IMR-90 (cell line): Measurements from ENCODE around the gene FAM83E. TPM values are rescaled to one million over a fixed set of nuclear protein-coding genes. Genes with fewer than 3 reads are reported as not detected.

Source experiments
- ATAC-seq: fragments of 200-7000 bp; cut with Tn5 transposase; 2 replicates; pipeline ENCODE4 v1.9.1; 2020; ENCODE audit warnings: low read depth, mild to moderate bottlenecking, moderate library complexity
- BruUV-seq: library from RNA; stranded (reverse); fragments of 400-500 nt; replicated peaks from 2 replicates; lab custom pipeline; 2021; lab: Mats Ljungman, UMichigan
- CTCF ChIA-PET: fragments of 300-600 bp; formaldehyde crosslinking; extraction: SDS; loops from one replicate; lab custom pipeline; 2021; ENCODE audit warnings: antibody characterized with exemption; lab: Yijun Ruan, JAX
- POLR2A ChIA-PET: fragments of 300-600 bp; sonication (Branson Sonifier 250); formaldehyde crosslinking; loops from one replicate; lab custom pipeline; 2022; ENCODE audit warnings: antibody characterized with exemption; ENCODE audit not compliant: unreplicated experiment; lab: Charles Lee
- DNase-seq: peaks from one replicate; pipeline ENCODE4 v3.0.0; 2013
- H2AFZ ChIP-seq: replicated peaks from 2 replicates; pipeline ENCODE3; 2013; ENCODE audit warnings: low read length, mild to moderate bottlenecking; ENCODE audit not compliant: poor library complexity
- H2AK5ac ChIP-seq: 2 replicates; pipeline ENCODE4 v1.6.1; 2013; ENCODE audit warnings: low read depth, low read length, inconsistent platforms
- H2AK9ac ChIP-seq: replicated peaks from 2 replicates; pipeline ENCODE3; 2013; ENCODE audit warnings: mild to moderate bottlenecking, low read depth, low read length, moderate library complexity; ENCODE audit not compliant: poor library complexity
- H2BK120ac ChIP-seq: 2 replicates; pipeline ENCODE4 v1.6.1; 2013; ENCODE audit warnings: low read depth, low read length, inconsistent platforms
- H2BK15ac ChIP-seq: 3 replicates; pipeline ENCODE4 v1.6.1; 2013; ENCODE audit warnings: low read depth, low read length, inconsistent platforms
- H2BK20ac ChIP-seq: 2 replicates; pipeline ENCODE4 v1.6.1; 2013; ENCODE audit warnings: low read depth, mild to moderate bottlenecking, inconsistent platforms, low read length, moderate library complexity
- H2BK5ac ChIP-seq: 2 replicates; pipeline ENCODE4 v1.6.1; 2013; ENCODE audit warnings: mild to moderate bottlenecking, low read depth, low read length, inconsistent platforms; ENCODE audit not compliant: poor library complexity, severe bottlenecking
- H3K14ac ChIP-seq: replicated peaks from 2 replicates; pipeline ENCODE4 v1.6.1; 2013; ENCODE audit warnings: low read depth, low read length, inconsistent platforms
- H3K18ac ChIP-seq: 2 replicates; pipeline ENCODE4 v1.6.1; 2013; ENCODE audit warnings: low read depth, low read length, control low read depth
- H3K23ac ChIP-seq: 2 replicates; pipeline ENCODE4 v1.6.1; 2013; ENCODE audit warnings: low read depth, low read length, inconsistent platforms
- H3K27ac ChIP-seq: 2 replicates; pipeline ENCODE4 v1.5.1; 2013; ENCODE audit warnings: mild to moderate bottlenecking, control low read depth, low read length; ENCODE audit not compliant: insufficient read depth
- H3K27me3 ChIP-seq: 2 replicates; pipeline ENCODE4 v1.6.1; 2013; ENCODE audit warnings: low read length; ENCODE audit not compliant: control insufficient read depth, insufficient read depth
- H3K36me3 ChIP-seq: 2 replicates; pipeline ENCODE4 v1.6.1; 2013; ENCODE audit warnings: low read length, mixed read lengths; ENCODE audit not compliant: control insufficient read depth, insufficient read depth
- H3K4ac ChIP-seq: 2 replicates; pipeline ENCODE4 v1.6.1; 2013; ENCODE audit warnings: low read depth, low read length, inconsistent platforms
- H3K4me1 ChIP-seq: 2 replicates; pipeline ENCODE4 v1.6.1; 2013; ENCODE audit warnings: low read length, mixed read lengths; ENCODE audit not compliant: control insufficient read depth, insufficient read depth
- H3K4me2 ChIP-seq: 2 replicates; pipeline ENCODE4 v1.6.1; 2013; ENCODE audit warnings: low read depth, mild to moderate bottlenecking, control low read depth, low read length, moderate library complexity
- H3K4me3 ChIP-seq: 2 replicates; pipeline ENCODE4 v1.5.1; 2013; ENCODE audit warnings: low read depth, mild to moderate bottlenecking, control low read depth, low read length, moderate library complexity; ENCODE audit not compliant: insufficient read depth
- H3K56ac ChIP-seq: 2 replicates; pipeline ENCODE4 v1.6.1; 2013; ENCODE audit warnings: low read length, inconsistent platforms; ENCODE audit not compliant: insufficient read depth; ENCODE audit errors: extremely low read depth
- H3K79me1 ChIP-seq, 2 experiments: 2 replicates each; pipeline ENCODE4 v1.6.1; 2013; ENCODE audit warnings: low read length in 2 of 2, inconsistent platforms in 1 of 2, low read depth in 1 of 2
- H3K9ac ChIP-seq: 2 replicates; pipeline ENCODE4 v1.6.1; 2013; ENCODE audit warnings: low read depth, low read length, control low read depth
- H3K9me1 ChIP-seq: 2 replicates; pipeline ENCODE4 v1.6.1; 2013; ENCODE audit warnings: low read length, inconsistent platforms; ENCODE audit not compliant: insufficient read depth
- H3K9me3 ChIP-seq: 2 replicates; pipeline ENCODE4 v1.6.1; 2013; ENCODE audit warnings: low read length; ENCODE audit not compliant: control insufficient read depth, insufficient read depth
- H4K20me1 ChIP-seq: 2 replicates; pipeline ENCODE4 v1.6.1; 2013; ENCODE audit warnings: low read length, inconsistent platforms; ENCODE audit not compliant: insufficient read depth
- H4K5ac ChIP-seq: 2 replicates; pipeline ENCODE4 v1.6.1; 2013; ENCODE audit warnings: mild to moderate bottlenecking, low read depth, low read length, control low read depth
- H4K8ac ChIP-seq, 2 experiments: 2 replicates each; pipeline ENCODE4 v1.6.1; 2013; ENCODE audit warnings: low read depth in 2 of 2, low read length in 2 of 2, control low read depth in 1 of 2, inconsistent platforms in 1 of 2
- H4K91ac ChIP-seq: 2 replicates; pipeline ENCODE4 v1.6.1; 2013; ENCODE audit warnings: low read depth, low read length, inconsistent platforms; ENCODE audit not compliant: insufficient read depth
- RCOR1 ChIP-seq: IDR thresholded peaks from 2 replicates; pipeline ENCODE4 v1.6.1; 2012; ENCODE audit warnings: mild to moderate bottlenecking, low read length, improper control_type of control experiment; ENCODE audit not compliant: insufficient replicate concordance
- WGBS, 2 experiments: methylation state at CpG; one replicate each; pipeline versions ENCODE4 v1.1.5 to v1.1.7; 2013; ENCODE audit warnings: missing lambda C conversion rate in 2 of 2; ENCODE audit not compliant: insufficient read length in 1 of 2; ENCODE audit errors: extremely low coverage in 2 of 2; 5-methylcytosine and 5-hydroxymethylcytosine counted together
- dilution Hi-C: fragments of 300-500 bp; cut with HindIII; formaldehyde crosslinking; loops from one replicate; pipeline ENCODE4 v1.14.3; 2018; ENCODE audit warnings: low sequenced_read_pairs; ENCODE audit not compliant: unreplicated experiment
- in situ Hi-C: fragments of 300-500 bp; cut with MboI; formaldehyde crosslinking; loops from 3 replicates; pipeline ENCODE4 v1.14.3; 2019; ENCODE audit warnings: low sequenced_read_pairs, inconsistent platforms, mixed read lengths
- intact Hi-C: fragments of 100-400 bp; cut with micrococcal nuclease; formaldehyde crosslinking; loops from 2 replicates; pipeline ENCODE4 v1.10.0; 2022
- polyA plus RNA-seq, 3 experiments: library from polyadenylated mRNA; depleted of rRNA; stranded (reverse); fragments of >200 nt; gene quantifications; 2 replicates each; pipeline ENCODE4 v1.2.3, GENCODE V29; 2012; ENCODE audit warnings: low replicate concordance in 1 of 3
- total RNA-seq: library from RNA; depleted of rRNA; stranded (reverse); fragments of >200 nt; gene quantifications from 2 replicates; pipeline ENCODE4 v1.2.3, GENCODE V29; 2012

FAM83E gene
- total and polyA plus RNA-seq, 2 of the 4 experiments (the other 2 are of a cell fraction): 0.05 to 0.36 TPM

GRCh38 chr19:48595171-48595570 lies 19.7 kb downstream of the FAM83E start:
- DNase-seq (no peak), ATAC-seq (no peak)
- Histone ChIP-seq H4K91ac (no peak overlapping the region), H3K56ac (no peak overlapping the region), H3K18ac (no peak overlapping the region), H3K14ac (no peak overlapping the region), H4K20me1 (no peaks in the 10 kb centered on the region), H3K4me2 (no peak overlapping the region), H4K8ac (no peak overlapping the region), H2BK15ac (no peak overlapping the region), H3K9me3 (no peaks in the 10 kb centered on the region), H3K23ac (no peak overlapping the region), H2BK120ac (no peak overlapping the region), H2AFZ (no peak overlapping the region), H2AK5ac (no peak overlapping the region), H3K4me1 (no peaks in the 10 kb centered on the region), H3K36me3 (no peaks in the 10 kb centered on the region), H3K4ac (no peak overlapping the region), H3K9me1 (no peaks in the 10 kb centered on the region), H3K79me1 (no peaks in the 10 kb centered on the region), H2BK20ac (no peak overlapping the region), H2BK5ac (no peak overlapping the region), H3K27ac (no peak overlapping the region), H3K27me3 (peaks cover 16% of the 10 kb centered on the region), H3K4me3 (no peak overlapping the region), H3K9ac (no peak overlapping the region), H4K5ac (no peak overlapping the region), H2AK9ac (no peak overlapping the region)
- dilution Hi-C loops (no loop called here), intact Hi-C loops (no loop called here), in situ Hi-C loops (no loop called here)
- ChIA-PET POLR2A (no interaction called here), CTCF (no interaction called here)
- BruUV-seq: no TSS peak
- no peak for TF ChIP-seq RCOR1
- 83% methylated on average over 7 of the region's 9 CpGs; no CpG with 5 or more reads in 1 of the 2 experiments for WGBS, 2 experiments
